GM10847 (cell line): Measurements from ENCODE around the gene UBASH3B.

ENCODE experiments used
- POLR2A ChIP-seq: IDR thresholded peaks from 2 replicates; pipeline ENCODE4 v1.6.1; 2011; ENCODE audit not compliant: insufficient read length; ENCODE audit errors: extremely low read depth

UBASH3B gene

DNA sequence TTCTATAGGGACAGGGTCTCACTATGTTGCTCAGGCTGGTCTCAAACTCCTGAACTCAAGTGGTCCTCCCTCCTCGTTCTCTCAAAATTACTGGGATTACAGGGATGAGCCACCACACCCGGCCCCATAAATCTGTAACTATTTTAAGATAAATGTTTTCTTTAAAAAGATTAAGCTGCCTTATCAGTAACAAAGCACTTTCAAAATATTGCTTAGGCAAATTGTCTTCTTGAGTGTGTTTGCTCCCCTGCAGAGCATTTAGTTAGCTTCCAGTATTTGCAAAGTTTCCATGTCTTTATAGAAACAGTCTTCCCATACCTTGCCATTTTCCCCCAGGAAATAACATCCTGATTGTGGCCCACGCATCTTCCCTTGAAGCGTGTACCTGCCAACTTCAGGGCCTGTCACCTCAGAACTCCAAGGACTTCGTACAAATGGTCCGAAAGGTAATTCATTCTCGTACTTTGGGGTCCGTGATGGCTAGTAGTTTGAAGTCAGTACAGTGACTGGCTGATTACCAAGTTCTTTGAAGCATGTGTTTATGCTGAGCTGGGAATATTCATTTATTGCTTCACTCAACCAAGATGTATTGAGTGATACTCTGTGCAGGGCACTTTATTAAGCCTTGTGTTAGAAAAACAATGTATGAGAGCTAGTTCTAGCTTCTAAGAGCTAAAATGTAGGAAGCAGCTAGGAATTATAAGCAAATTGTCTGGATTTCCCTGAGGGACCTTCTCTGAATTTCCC, 152.4 kb downstream of the UBASH3B start:
- TF ChIP-seq POLR2A = no peak

DNA sequence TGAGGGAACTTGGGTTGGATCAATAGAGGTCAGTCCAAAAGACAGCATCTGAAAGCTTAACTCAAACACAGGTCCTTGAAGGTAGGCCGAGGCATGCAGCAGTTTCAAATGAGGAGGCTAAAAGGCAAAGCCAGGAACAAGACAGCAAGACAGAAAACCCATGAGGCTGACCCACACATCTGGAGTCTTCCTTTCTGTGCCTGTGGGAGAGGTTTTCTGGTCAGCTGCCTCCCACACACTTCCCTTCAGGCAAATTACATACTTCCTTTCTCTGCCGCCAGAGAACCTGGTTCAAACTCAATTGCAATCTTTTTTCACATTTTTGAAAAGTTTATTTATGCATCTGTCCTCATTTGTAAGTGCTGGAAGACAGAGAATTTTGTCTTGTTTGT, 153.0 kb downstream of the UBASH3B start:
- TF ChIP-seq POLR2A = no peak

DNA sequence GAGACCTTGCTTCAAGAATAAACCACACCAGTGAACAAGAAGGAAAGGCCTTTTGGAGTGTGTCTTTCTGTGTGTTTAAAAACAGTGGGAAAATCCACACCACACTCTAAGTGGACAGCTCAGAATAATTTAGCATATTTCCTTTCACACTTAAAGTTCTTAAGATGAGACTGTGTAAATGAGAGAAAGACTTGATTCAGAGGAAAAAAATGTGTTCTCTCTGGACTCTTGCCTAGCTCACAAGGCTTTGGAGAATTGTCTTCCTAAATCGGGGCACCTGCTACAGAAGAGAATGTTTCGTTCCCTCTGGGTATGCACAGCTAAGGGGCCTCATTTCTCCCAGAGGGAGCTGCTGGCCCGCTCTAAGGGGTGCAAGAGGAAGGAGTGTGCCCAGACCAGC, 154.3 kb downstream of the UBASH3B start:
- TF ChIP-seq POLR2A = no peak

GRCh38 chr11:122811721-122812120, 156.2 kb downstream of the UBASH3B start:
- TF ChIP-seq POLR2A = no peak

DNA sequence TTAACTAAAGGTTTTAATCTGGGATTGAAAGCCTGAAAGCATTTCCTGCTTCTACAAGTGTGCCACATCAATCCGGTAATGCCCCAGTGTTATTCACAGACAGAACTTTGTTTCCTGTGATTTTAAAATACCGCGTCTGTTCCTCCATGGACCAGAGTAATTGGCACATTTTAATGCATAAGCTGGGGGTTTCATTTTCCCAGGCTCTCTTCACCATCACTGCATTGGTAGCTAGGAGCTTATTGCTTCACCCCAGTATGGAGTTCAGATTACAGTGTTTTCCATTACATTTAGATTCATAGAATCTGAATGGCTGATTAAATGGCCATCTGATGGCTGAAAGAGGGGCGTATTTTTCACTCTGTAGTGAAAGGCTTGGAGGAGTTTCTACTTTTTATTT, 157.1 kb downstream of the UBASH3B start:
- no peak for TF ChIP-seq POLR2A

DNA sequence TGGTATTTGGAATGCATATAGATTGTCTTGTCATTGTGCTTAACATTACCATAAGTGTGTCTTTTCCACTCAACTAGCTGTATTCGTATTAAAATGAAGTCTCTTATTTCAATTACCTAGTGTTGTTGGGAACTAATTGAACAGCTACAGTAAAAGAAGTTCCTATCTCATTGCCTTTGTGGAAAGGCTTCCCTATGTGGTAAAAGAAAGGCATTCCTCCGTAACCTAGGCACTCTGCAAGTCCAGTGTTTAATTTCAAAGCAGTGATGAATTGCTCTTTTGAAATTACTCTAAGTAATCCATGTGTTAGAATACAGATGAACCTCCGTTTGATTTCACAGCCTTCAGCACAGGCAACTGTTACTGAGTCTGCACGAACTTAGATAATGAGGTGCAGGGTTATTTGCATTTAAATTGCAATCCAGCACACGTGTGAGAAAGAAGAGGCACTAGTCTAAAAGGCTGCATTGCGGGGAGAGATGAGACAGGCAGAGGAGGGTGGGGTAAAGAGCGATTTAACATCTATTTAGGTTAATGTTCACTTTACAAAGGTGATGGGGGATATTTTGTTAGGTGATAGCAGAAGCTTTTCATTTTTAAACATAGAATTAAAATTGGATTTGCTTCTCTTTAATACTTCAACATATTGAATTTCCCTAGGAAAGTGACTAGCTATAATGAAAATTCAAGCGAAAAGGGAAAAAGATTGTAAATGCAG, 157.8 kb downstream of the UBASH3B start:
- no peak for TF ChIP-seq POLR2A

DNA sequence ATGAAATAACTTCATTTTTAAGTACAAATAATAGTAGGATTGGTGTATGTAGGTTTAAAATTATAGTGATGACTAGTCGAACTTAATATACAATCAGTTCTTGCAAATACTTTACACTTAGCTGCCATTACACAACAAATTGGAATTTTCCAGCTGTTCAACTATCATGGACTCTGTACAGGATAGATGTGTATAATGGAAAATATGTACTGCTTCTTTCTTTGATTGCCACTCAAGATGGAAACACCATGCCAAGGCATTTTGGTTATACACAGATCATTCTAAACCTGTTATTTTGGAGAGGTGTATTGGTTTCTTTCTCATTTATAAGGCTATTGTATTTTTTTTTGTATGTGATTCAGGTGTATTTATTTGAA, 158.4 kb downstream of the UBASH3B start:
- TF ChIP-seq POLR2A = no peak

DNA sequence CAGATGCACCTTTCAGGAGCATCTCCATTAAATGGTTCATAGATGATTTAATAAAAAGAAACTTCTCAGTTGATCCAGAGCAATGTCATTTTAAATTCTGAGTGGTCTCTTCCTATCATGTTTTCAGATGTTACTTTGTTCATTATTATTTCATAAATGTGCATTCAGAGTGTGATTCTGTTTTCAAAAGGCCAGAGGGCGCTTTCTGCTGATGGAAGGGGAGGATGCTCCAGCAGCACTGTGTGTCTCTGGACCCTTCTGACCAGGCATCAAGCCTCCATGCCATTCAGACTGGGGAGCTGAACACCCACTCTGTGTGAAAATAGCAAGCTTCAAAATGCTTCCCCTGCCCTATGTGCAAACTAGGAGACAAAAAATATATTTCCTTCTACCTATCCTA, 158.9 kb downstream of the UBASH3B start:
- no peak for TF ChIP-seq POLR2A

- TF ChIP-seq POLR2A = no peak
Observed at GRCh38 chr11:122815900-122816299, 160.4 kb downstream of the UBASH3B start.

DNA sequence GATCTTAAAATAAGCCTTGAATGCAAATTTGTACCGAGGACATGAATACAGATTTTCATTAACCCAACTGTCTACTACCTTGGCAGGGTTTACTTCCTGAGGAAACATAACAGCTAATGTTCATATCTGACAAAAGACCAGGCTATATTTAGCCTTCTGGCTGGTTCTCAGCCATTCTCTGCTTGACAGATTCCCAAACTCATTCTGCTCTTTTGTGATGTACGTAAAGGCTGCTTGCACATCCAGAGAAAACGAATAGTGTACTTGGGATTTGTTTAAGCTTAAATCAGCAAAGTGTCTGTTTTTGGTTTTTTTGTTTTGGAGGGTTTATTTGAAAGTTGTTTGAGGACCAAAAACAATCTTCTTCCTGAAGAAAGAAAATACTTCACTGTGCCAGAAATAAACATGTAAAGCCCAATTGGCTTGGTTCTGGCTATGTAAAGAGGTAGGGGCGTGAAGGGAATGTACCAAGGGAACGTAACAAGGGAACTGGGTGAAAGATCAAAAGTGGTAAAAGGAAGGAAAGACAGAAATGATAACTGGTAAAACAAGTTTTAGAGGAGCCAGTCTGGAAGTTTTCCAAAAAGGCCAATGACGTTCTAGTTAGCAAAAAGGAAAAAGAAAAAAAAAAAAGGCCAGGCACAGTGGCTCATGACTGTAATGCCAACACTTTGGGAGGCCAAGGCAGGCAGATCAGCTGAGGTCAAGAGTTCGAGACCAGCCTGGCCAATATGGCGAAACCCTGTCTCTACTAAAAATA, 161.4 kb downstream of the UBASH3B start:
- TF ChIP-seq POLR2A = no peak

DNA sequence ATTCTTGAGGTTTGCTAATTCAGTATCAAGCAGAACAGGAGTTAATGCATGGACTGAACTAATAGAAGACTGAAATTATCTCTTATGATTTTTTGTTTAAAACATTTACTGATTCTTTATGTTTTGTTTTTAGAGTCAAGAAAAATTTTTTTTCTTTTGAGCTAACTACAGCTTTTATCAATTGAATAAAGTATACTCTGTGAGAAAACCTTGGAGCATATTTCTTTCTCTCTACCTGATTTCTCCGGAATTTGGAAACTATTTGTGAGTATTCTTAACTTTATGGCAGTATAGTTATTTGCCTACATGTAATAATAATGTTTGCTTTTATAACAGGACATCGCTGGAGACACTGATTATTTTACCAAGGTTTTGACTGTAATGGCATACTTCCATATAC, 164.6 kb downstream of the UBASH3B start:
- TF ChIP-seq POLR2A = no peak

DNA sequence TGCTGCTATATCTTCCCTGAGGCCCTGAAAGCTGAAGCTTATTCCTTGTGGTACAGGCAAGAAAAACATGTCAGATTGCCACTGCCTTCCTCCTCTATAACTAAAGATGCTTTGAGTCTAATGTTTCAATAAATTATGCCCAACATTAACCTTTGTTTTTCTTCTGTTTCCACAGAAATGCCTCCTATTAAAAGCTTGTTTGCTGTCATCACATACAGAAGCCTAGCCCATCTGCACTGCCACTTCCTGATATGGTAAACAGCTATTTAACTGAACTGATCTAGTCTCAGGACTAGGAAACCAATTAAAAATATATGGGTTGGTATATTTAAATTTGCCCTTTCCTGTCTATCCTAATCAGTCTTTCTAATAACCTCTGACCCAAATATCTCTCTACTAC, 165.6 kb downstream of the UBASH3B start:
- TF ChIP-seq POLR2A = no peak

DNA sequence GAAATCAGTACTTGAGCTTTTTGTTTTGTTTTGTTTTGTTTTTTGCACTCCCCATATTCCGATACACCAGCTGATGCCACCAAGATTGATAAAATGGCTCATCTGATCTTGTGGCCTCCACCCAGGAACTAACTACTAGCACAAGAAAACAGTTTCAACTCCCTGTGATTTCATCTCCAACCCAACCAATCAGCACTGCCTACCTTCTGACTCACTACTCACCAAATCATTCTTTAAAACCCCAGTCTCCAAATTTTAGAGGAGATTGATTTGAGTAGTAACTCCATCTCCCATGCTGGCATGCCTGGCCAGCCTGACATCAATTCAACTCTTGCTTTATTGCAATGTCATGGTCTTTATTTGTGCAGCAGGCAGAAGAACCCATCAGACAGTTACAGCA, 166.7 kb downstream of the UBASH3B start:
- no peak for TF ChIP-seq POLR2A

GRCh38 chr11:122823564-122823963, 168.0 kb downstream of the UBASH3B start:
- TF ChIP-seq POLR2A = no peak

GRCh38 chr11:122832721-122833470, 177.4 kb downstream of the UBASH3B start:
- no peak for TF ChIP-seq POLR2A
